Measurements from ENCODE around the gene TMEM238. TPM values are rescaled to one million over a fixed set of nuclear protein-coding genes. Genes with fewer than 3 reads are reported as not detected.
A peak's percentile ranks its signal among the peaks of the same experiment; 100 is the strongest.

TMEM238 gene
- total RNA-seq, 1 donor from 2014 or later: 7.9 TPM

GRCh38 chr19:55369653-55370304, 14.3 kb downstream of the TMEM238 start:
- Mint-ChIP-seq H3K4me1 (ENCODE audit: low read depth) (no peaks in the 10 kb centered on the region), H3K9me3 (no peaks in the 10 kb centered on the region), H3K4me3 (ENCODE audit: low read depth) (peak overlapping the region; percentile 66), H3K36me3 (ENCODE audit: low read depth) (no peaks in the 10 kb centered on the region), H3K27ac (no peak overlapping the region), H3K27me3 (ENCODE audit: low read depth) (peaks cover 40% of the 10 kb centered on the region)
- intact Hi-C loops (cut with micrococcal nuclease): no loop called here
- DNase-seq (ENCODE audit: low spot score): no peak

DNA sequence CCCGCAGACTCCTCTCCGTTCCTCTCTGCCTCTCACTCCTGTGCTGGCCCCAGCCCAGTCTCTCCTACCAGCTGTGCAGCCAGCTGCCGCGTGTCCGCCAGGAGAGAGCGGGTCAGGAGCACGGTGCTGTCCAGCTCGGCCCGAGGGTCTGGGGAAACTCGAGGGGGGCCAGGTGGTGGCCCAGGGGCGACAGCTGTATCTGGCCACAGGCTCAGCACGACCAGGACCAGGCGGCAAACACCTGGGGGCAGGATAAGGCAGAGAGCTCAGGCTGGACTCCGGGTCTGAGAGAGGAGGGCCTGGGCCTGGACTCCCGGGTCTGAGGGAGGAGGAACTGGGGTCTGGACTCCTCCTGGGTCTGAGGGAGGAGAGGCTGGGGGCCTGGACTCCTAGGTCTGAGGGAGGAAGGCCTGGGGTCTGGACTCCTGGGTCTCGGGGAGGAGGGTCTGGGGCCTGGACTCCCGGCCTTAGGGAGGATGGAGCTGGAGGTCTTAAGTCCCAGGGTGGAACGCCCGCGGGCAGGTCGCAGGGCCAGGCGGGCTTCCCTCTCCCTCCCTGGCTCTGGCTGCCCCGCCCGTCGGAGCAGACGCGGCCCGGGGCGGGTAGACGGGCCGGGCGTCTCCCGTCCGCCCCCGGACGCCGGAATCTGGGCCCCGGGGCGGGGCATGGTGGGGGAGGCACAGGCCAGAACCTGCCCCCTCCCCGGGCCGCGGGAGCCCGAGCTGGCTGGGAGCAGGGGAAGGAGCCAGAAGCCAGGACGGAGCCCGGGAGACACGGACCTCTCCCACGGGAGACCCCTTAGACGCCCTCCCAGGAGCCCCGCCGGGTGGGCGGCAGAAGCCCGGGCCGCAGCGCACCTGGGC, 15.2 kb downstream of the TMEM238 start:
- Mint-ChIP-seq H3K4me1 (ENCODE audit: low read depth) (no peaks in the 10 kb centered on the region), H3K27me3 (ENCODE audit: low read depth) (peaks cover 39% of the 10 kb centered on the region), H3K36me3 (ENCODE audit: low read depth) (no peaks in the 10 kb centered on the region), H3K4me3 (ENCODE audit: low read depth) (no peak overlapping the region), H3K9me3 (no peaks in the 10 kb centered on the region), H3K27ac (no peak overlapping the region)
- intact Hi-C loops (cut with micrococcal nuclease): no loop called here
- no peak for DNase-seq (ENCODE audit: low spot score)

DNA sequence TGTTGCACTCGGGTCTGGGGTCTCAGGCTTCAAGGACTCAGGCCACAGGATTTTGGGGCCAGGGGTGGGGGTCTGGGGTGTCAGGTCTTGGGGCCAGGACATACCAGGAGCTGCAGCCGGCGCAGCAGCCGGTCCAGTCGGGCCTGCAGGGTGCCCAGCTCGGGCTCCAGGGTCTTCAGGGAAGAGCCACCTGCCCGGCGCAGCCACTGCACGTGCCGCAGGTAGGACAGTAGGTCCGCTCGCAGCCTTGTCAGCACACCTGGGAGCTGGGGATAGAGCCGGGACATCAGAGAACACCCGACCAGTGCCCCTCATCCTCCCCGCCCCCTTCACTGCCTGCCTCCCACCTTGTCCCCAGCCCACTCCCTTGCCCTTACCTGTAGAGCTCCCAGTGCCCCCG, 16.0 kb downstream of the TMEM238 start:
- intact Hi-C loops (cut with micrococcal nuclease): no loop called here
- Mint-ChIP-seq H3K9me3 (no peaks in the 10 kb centered on the region), H3K27ac (no peak overlapping the region), H3K4me3 (ENCODE audit: low read depth) (no peak overlapping the region), H3K4me1 (ENCODE audit: low read depth) (no peaks in the 10 kb centered on the region), H3K36me3 (ENCODE audit: low read depth) (no peaks in the 10 kb centered on the region), H3K27me3 (ENCODE audit: low read depth) (peaks cover 34% of the 10 kb centered on the region)
- DNase-seq (ENCODE audit: low spot score): no peak

DNA sequence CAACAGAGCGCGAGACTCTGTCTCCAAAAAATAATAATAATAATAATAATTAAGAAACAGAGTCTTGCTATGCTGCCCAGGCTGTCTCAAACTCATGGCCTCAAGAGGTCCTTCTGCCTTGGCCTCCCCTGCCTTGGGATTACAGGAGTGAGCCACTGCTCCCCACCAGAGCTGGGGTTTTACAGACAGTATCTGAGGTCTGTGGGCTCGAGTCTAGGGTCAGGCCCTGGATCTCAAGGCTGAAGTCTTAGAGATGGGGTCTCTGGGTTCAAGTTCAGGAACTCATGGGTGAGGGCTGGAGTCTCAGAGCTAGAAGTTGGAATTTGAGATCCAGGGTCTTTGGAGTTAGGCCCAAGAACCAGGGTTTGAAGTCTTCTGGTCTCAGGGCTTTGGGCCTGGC, 17.3 kb downstream of the TMEM238 start:
- H3K9me3 Mint-ChIP-seq: no peaks in the 10 kb centered on the region
- intact Hi-C loops (cut with micrococcal nuclease): no loop called here
- no peak overlapping the region for H3K27ac Mint-ChIP-seq
- H3K27me3 Mint-ChIP-seq (ENCODE audit: low read depth): peaks cover 29% of the 10 kb centered on the region
- no peaks in the 10 kb centered on the region for H3K4me1 Mint-ChIP-seq (ENCODE audit: low read depth)
- H3K36me3 Mint-ChIP-seq (ENCODE audit: low read depth): no peaks in the 10 kb centered on the region
- no peak for DNase-seq (ENCODE audit: low spot score)
- H3K4me3 Mint-ChIP-seq (ENCODE audit: low read depth): no peak overlapping the region

DNA sequence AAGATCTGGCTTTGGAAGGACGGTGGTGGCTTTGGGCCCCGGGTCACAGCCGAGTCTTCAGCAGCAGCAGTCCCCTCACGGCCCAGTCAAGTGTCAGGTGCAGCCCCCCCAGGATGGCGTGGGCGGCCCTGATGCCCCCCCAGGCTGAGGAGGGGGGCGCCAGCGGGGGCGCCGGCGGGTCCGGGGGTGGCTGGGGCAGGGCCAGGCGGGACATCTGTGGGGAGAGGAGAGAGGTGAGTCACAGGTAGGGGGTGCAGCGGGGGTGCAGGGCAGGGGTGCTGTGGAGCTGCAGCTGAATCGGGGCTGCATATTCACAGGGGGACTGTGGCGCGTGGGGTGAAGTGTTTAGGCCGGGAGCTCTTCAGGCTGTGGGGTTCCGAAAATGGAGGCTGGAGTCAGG, 18.1 kb downstream of the TMEM238 start:
- no peaks in the 10 kb centered on the region for H3K4me1 Mint-ChIP-seq (ENCODE audit: low read depth)

DNA sequence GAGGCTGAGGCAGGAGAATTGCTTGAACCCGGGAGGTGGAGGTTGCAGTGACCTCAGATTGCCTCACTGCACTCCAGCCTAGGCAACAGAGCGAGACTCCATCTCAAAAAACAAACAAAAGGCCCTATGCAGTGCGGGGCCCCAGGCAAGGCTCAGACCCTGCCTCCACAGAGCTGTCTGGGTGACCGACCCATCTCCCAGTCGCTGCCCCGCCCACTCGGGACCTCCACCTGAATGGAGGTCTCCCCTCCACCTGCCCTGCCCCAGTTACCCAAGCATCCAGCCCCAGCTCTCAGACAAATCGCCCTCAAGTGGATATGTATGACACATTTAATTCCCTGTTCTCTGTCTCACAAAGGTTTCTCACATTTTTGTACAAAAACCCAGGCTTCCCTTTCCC, 18.8 kb downstream of the TMEM238 start:
- Mint-ChIP-seq H3K9me3 (no peaks in the 10 kb centered on the region), H3K4me1 (ENCODE audit: low read depth) (no peaks in the 10 kb centered on the region), H3K27ac (no peak overlapping the region), H3K36me3 (ENCODE audit: low read depth) (no peaks in the 10 kb centered on the region), H3K27me3 (ENCODE audit: low read depth) (peaks cover 15% of the 10 kb centered on the region), H3K4me3 (ENCODE audit: low read depth) (no peak overlapping the region)
- intact Hi-C loops (cut with micrococcal nuclease): no loop called here
- no peak for DNase-seq (ENCODE audit: low spot score)

More for the DNA sequence above, 18.1 kb downstream of the TMEM238 start:
- no peaks in the 10 kb centered on the region for H3K9me3 Mint-ChIP-seq
- no peak for DNase-seq (ENCODE audit: low spot score)
- peaks cover 21% of the 10 kb centered on the region for H3K27me3 Mint-ChIP-seq (ENCODE audit: low read depth)
- H3K36me3 Mint-ChIP-seq (ENCODE audit: low read depth): no peaks in the 10 kb centered on the region
- H3K4me3 Mint-ChIP-seq (ENCODE audit: low read depth): no peak overlapping the region
- intact Hi-C loops (cut with micrococcal nuclease): no loop called here
- H3K27ac Mint-ChIP-seq: no peak overlapping the region

DNA sequence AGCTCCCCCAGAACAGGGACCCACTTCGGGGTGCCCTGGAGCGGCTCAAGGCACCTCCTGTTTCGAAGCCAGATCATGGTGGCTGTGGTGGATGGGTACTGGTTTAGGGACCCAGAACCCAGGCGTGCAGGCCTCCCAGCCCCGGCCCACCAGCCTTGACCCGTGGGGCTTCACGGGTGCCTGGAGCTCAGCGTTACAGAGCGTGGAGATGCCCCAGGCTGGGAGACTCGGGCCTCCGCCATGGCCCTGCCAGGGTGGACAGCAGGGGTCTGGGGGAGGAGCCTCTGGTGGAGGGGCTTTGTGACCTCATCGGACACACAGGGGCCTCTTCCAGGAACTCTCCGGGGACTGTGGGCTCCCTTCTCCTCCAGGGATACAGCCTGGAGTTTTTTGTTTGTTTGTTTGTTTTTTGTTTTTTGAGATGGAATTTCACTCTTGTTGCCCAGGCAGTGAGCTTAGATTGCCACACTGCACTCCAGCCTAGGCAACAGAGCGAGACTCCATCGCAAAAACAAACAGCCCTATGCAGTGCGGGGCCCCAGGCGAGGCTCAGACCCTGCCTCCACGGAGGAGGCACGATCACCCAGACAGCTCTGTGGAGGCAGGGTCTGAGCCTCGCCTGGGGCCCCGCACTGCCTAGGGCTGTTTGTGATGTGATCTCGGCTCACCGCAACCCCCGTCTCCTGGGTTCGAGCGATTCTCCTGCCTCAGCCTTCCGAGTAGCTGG, 20.9 kb downstream of the TMEM238 start, which contains the start of gene GARIN5B:
GARIN5B (minus strand) TSS at position 271 of the 727 bp plus-strand sequence; CDS start at position 77, 194 bp downstream.
- Mint-ChIP-seq H3K4me1 (ENCODE audit: low read depth) (no peaks in the 10 kb centered on the region), H3K27me3 (ENCODE audit: low read depth) (peaks cover 7% of the 10 kb centered on the region), H3K9me3 (no peaks in the 10 kb centered on the region), H3K4me3 (ENCODE audit: low read depth) (no peak within 1 kb of the TSS), H3K27ac (no peak within 1 kb of the TSS), H3K36me3 (ENCODE audit: low read depth) (no peaks in the 10 kb centered on the region)
- intact Hi-C loops (cut with micrococcal nuclease): no loop called here
- no peak for DNase-seq (ENCODE audit: low spot score)

GRCh38 chr19:55362174-55362989, 21.7 kb downstream of the TMEM238 start:
- no peaks in the 10 kb centered on the region for H3K4me1 Mint-ChIP-seq (ENCODE audit: low read depth)
- DNase-seq (ENCODE audit: low spot score): no peak
- H3K9me3 Mint-ChIP-seq: no peaks in the 10 kb centered on the region
- no peak overlapping the region for H3K4me3 Mint-ChIP-seq (ENCODE audit: low read depth)
- no peaks in the 10 kb centered on the region for H3K36me3 Mint-ChIP-seq (ENCODE audit: low read depth)
- H3K27ac Mint-ChIP-seq: no peak overlapping the region
- intact Hi-C loops (cut with micrococcal nuclease): no loop called here
- peaks cover 5% of the 10 kb centered on the region for H3K27me3 Mint-ChIP-seq (ENCODE audit: low read depth)

DNA sequence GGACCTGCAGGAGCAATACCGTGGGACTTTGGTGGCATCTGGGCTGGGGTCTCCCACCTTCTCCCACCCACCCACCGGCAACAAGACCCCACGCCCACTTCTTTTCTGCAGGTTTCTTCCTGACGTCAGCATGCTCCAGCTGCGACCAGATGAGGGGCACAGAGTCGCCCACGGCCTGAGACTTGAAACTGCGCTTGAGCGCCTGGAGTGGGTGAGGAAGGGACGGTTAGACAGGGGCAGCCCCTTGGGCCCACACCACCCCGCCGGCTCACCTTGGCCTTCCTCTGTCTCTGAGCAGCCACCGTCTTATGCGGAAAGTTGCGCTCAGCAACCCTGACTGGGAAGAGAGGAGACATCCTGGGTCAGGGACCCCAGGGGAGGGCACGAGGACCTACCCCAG, 23.2 kb downstream of the TMEM238 start:
- no peak overlapping the region for H3K4me3 Mint-ChIP-seq (ENCODE audit: low read depth)
- no peak for DNase-seq (ENCODE audit: low spot score)
- H3K36me3 Mint-ChIP-seq (ENCODE audit: low read depth): no peaks in the 10 kb centered on the region
- no peak overlapping the region for H3K27ac Mint-ChIP-seq
- intact Hi-C loops (cut with micrococcal nuclease): no loop called here
- H3K4me1 Mint-ChIP-seq (ENCODE audit: low read depth): no peaks in the 10 kb centered on the region
- no peaks in the 10 kb centered on the region for H3K9me3 Mint-ChIP-seq
- peaks cover 10% of the 10 kb centered on the region for H3K27me3 Mint-ChIP-seq (ENCODE audit: low read depth)

DNA sequence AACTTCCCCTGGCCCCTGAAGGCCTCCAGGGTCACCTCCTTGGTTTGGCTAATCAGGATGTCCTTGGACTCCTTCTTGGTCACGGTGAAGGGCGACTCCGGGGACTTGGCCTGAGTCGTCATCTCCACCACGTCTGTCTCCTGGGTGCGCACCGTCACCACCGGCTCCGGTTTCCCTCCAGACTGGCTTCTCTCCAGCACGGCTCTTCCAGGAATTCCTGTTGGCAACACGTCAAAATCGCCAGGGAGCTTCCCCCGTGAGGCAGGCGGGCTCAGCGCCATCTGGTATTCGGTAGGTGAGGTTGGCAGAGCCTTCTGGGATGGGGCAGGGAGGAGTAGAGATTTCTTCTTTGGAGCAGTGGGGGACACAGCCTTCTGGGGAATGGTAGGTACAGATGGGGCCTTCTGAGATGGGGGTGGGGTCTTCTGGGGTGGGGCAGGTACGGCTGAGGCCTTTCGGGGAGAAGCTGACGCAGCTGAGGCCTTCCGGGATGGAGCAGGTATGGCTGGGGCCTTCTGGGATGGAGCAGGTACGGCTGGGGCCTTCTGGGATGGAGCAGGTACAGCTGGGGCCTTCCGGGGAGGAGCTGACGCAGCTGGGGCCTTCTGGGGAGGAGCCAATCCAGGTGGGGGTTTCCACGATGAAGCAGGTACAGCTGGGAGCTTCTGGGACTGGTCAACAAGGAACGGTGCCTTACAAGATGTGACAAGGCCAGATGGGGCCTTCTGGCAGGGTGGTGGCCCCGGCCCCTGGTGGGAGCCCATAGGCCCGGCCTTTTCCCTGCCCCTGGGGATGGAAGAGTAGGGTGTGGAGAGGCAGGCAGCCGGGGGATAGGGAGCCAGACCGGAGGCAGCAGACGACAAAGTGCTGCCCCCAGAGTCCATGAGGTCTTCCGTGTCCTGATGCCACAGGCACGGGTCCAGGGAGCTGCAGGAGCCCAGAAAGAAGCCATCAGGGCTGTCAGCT, 24.9 kb downstream of the TMEM238 start:
- no peak overlapping the region for H3K4me3 Mint-ChIP-seq (ENCODE audit: low read depth)
- H3K36me3 Mint-ChIP-seq (ENCODE audit: low read depth): no peaks in the 10 kb centered on the region
- no peaks in the 10 kb centered on the region for H3K9me3 Mint-ChIP-seq
- H3K4me1 Mint-ChIP-seq (ENCODE audit: low read depth): no peaks in the 10 kb centered on the region
- DNase-seq (ENCODE audit: low spot score): no peak
- no peak overlapping the region for H3K27ac Mint-ChIP-seq
- H3K27me3 Mint-ChIP-seq (ENCODE audit: low read depth): peaks cover 18% of the 10 kb centered on the region
- intact Hi-C loops (cut with micrococcal nuclease): no loop called here

DNA sequence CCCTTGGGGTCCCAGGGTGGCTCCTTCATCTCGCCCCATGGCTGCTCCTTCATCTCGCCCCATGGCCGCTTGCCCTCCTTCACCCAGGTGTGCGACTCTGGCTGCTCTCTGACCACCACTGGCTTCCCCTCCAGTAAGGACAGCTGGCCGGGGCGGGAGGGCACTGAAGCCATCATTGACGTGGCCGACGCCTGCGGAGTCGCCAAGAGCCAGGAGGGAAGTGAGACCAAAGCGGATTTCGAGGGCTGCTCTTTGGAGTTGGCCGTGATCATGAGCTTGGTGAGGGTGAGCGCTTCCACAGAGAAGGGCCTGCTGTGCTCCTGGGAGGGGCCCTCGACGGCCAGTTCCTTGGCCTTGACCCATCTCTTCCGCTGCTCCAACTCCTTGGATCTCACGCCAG, 25.6 kb downstream of the TMEM238 start:
- H3K4me3 Mint-ChIP-seq (ENCODE audit: low read depth): no peak overlapping the region
- intact Hi-C loops (cut with micrococcal nuclease): no loop called here
- no peak overlapping the region for H3K27ac Mint-ChIP-seq
- peaks cover 22% of the 10 kb centered on the region for H3K27me3 Mint-ChIP-seq (ENCODE audit: low read depth)
- no peaks in the 10 kb centered on the region for H3K36me3 Mint-ChIP-seq (ENCODE audit: low read depth)
- no peaks in the 10 kb centered on the region for H3K4me1 Mint-ChIP-seq (ENCODE audit: low read depth)
- no peak for DNase-seq (ENCODE audit: low spot score)
- no peaks in the 10 kb centered on the region for H3K9me3 Mint-ChIP-seq
